Activated T-helper 2 cell treated with anti-CD3 and anti-CD28 coated beads, Interferon-gamma antibody, Interleukin-2, Interleukin-4, amounts not matched to agents 10 μg/mL and 5 μg/mL and 100 μg/mL, durations not matched to agents 14 hours and 24 hours and 36 hours (primary cell): Measurements from ENCODE around the gene DNM1L. TPM values are rescaled to one million over a fixed set of nuclear protein-coding genes. Genes with fewer than 3 reads are reported as not detected.
"Not testable (repeated sequence)": the region's sequence is repeated elsewhere in the genome, so short reads cannot be mapped to it uniquely, and the experiment has no call there.

Experiments
- DNase-seq: peaks from one replicate; pipeline ENCODE4 v3.0.0; 2021; ENCODE audit warnings: low spot score
- H3K27ac Mint-ChIP-seq: one replicate; pipeline ENCODE4 v1.8.0; 2021; ENCODE audit warnings: mixed read lengths
- H3K27me3 Mint-ChIP-seq: one replicate; pipeline ENCODE4 v1.8.0; 2021; ENCODE audit warnings: low read depth, mixed read lengths
- H3K36me3 Mint-ChIP-seq: one replicate; pipeline ENCODE4 v1.8.0; 2021; ENCODE audit warnings: low read depth, mixed read lengths
- H3K4me1 Mint-ChIP-seq: one replicate; pipeline ENCODE4 v1.8.0; 2021; ENCODE audit warnings: low read depth, mixed read lengths
- H3K4me3 Mint-ChIP-seq: one replicate; pipeline ENCODE4 v1.8.0; 2021; ENCODE audit warnings: low read depth, mild to moderate bottlenecking, moderate library complexity, mixed read lengths
- H3K9me3 Mint-ChIP-seq: one replicate; pipeline ENCODE4 v1.8.0; 2021; ENCODE audit warnings: mixed read lengths
- intact Hi-C: fragments of 100-400 bp; cut with micrococcal nuclease; formaldehyde crosslinking; loops from one replicate; pipeline ENCODE4 v1.15.1; 2023
- total RNA-seq: library from RNA; stranded (reverse); gene quantifications from 2 replicates; pipeline ENCODE4 v1.2.3, GENCODE V29; 2022

The DNM1L gene
- total RNA-seq, 1 donor from 2014 or later, result 108 TPM

DNA sequence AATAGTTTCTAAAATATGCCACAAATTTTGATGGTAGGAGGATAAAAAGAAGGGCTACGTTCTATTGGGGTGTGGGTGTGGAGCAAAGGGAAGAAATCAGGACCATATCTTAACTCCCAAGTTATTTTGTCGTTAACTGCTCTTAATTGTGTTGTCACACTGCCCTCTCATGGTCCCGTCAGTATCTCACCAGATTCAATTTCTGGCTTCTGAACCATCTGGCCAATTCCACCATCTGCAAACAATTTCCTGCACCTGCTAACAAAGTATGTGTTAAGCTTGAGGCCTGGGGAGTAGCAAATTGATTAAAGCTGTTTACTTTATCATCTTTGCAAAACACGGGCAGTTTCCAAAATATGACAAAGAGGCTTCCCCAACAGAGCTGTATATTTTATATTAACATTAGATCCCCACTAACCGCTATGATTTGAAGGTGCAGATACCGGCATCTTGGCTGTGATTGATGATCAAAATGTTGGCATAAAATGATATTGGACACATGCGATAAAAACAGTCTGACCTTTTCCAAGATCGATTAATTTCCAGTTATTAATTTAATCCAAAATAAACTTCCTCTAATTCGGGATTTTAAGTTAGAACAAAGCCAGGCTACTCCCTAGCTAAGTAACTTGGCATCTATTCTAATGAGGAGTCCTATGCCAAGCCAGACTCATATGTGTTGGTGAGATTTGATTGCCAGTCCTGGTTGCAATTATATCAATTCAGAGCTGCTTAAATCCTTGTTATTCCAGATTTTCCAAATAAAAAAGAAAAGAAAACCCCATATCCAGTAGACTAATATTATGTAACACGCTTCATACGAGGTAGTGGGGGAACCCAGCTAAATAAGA is 6.9 kb upstream of the DNM1L start:
- H3K27ac Mint-ChIP-seq, result no peak overlapping the region
- intact Hi-C loops, result loop anchor here (1.0 to 10.0 kb wide), 3 partner anchors 217 to 947 kb away; partner anchors contain the start of gene AMN1
- DNase-seq, result no peak
- H3K4me3 Mint-ChIP-seq, result no peak overlapping the region
- H3K4me1 Mint-ChIP-seq, result peaks cover 2% of the 10 kb centered on the region
- peaks cover 2% of the 10 kb centered on the region for H3K27me3 Mint-ChIP-seq
- peaks cover 16% of the 10 kb centered on the region for H3K9me3 Mint-ChIP-seq
- H3K36me3 Mint-ChIP-seq, result no peaks in the 10 kb centered on the region

DNA sequence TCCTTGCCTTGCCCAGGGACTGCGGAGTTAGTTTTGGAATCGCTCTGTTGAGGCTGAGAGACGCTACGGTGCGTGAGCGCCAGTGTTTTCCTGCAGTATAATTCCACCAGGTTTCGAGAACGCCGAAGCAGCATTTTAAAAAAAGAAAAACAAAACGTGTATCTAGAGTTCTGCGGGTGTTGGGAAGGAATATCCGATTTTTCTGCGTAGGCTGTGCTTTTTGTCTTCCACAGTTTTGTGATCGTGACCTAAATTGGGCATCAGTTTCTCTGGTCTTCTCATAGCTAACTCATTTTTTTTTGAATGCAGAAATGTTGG is 778 bp downstream of the DNM1L start:
- intact Hi-C loops, result loop anchor here (1.0 to 10.0 kb wide), 5 partner anchors 27 to 1342 kb away; partner anchors contain the start of genes ALG10, AMN1, ETFBKMT and YARS2
- peaks cover 25% of the 10 kb centered on the region for H3K4me1 Mint-ChIP-seq
- peak overlapping the region; percentile 93 for H3K4me3 Mint-ChIP-seq
- peaks cover 24% of the 10 kb centered on the region for H3K36me3 Mint-ChIP-seq
- H3K27ac Mint-ChIP-seq, result peak overlapping the region; percentile 80
- H3K9me3 Mint-ChIP-seq, result no peaks in the 10 kb centered on the region
- DNase-seq, result no peak
- H3K27me3 Mint-ChIP-seq, result no peaks in the 10 kb centered on the region

DNA sequence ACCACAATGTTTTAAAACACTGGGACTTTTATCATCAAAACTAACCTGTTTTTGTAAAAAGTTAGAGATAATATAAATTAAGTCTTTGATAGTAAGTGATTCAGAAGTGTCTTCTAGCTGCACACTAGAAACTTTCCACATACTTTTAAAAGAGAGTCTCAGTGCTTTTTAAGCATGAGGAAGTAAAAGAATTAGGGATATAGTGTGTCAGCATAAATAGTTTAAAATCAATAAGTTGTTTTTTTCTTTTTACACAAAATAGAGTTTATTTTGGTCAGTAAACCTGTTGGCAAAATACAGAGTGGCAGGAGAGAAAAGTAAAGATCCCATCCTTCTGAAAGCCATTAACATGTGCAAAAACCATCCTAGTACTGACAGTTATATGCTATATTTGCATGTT is 1.7 kb downstream of the DNM1L start:
- Mint-ChIP-seq H3K9me3 (no peaks in the 10 kb centered on the region), H3K27me3 (no peaks in the 10 kb centered on the region), H3K36me3 (peaks cover 33% of the 10 kb centered on the region), H3K27ac (peak overlapping the region; percentile 80), H3K4me3 (peak overlapping the region; percentile 93), H3K4me1 (peaks cover 27% of the 10 kb centered on the region)
- no peak for DNase-seq
- intact Hi-C loops, result no loop called here

DNA sequence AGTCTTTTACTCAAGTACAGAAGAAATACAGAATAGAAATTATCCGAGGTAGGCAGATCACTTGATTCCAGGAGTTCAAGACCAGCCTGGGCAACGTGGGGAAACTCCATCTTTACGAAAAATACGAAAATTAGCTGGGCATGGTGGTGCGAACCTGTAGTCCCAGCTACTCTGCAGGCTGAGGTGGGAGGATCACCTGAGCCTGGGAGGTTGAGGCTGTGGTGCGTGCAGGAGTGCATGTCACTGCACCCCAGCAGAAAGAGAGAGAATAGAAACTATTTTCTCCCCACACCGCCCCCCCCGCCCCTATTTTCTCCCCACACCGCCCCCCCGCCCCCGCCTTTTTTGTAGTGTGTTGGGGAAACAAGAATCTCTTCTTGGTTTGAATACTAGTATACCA is 2.2 kb downstream of the DNM1L start:
- DNase-seq, result no peak
- H3K27me3 Mint-ChIP-seq, result no peaks in the 10 kb centered on the region
- H3K9me3 Mint-ChIP-seq, result no peaks in the 10 kb centered on the region
- peaks cover 36% of the 10 kb centered on the region for H3K36me3 Mint-ChIP-seq
- no peak overlapping the region for H3K27ac Mint-ChIP-seq
- intact Hi-C loops, result no loop called here
- H3K4me1 Mint-ChIP-seq, result peaks cover 28% of the 10 kb centered on the region
- H3K4me3 Mint-ChIP-seq, result peak overlapping the region; percentile 10

DNA sequence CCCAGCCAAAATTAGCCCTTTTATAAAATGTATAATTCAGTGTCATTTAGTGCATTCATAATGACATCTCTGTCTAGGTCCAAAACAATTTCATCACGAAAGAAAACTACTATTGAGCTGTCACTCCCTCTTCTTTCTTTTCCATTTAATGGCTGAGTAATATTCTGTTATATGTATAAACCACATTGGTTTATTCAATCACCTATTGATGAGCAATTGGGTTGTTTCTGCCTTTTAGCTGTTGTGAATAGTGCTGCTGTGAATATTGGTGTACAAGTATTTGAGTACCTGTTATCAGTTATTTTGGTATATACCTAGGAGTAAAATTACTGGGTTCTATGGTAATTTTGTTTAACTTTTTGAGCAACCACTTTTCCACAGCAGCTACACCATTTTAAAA is 7.2 kb downstream of the DNM1L start:
- Mint-ChIP-seq H3K27me3 (no peaks in the 10 kb centered on the region), H3K4me3 (no peak overlapping the region), H3K9me3 (no peaks in the 10 kb centered on the region), H3K4me1 (peaks cover 32% of the 10 kb centered on the region), H3K36me3 (peaks cover 65% of the 10 kb centered on the region), H3K27ac (no peak overlapping the region)
- intact Hi-C loops, result no loop called here
- no peak for DNase-seq

DNA sequence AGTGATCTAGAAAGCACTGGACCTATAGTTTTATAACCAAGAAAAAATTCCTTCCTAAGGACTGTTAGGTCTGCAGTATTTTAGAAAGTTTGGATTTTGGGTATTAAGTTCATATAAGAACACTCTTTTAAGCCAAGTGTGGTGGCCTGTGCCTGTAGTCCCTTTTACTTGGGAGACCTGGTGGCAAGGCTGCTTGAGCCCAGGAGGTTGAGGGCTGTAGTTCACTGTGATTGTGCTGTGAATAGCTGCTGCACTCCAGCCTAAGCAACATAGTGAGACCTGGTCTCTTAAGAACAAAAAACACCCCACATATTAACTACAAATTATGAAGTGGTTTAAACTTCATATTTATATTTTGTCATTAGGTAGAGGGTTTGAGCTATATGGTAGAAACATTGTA is 9.7 kb downstream of the DNM1L start:
- Mint-ChIP-seq H3K4me1 (peaks cover 45% of the 10 kb centered on the region), H3K36me3 (peaks cover 64% of the 10 kb centered on the region), H3K27me3 (no peaks in the 10 kb centered on the region), H3K27ac (peak overlapping the region; percentile 6), H3K9me3 (no peaks in the 10 kb centered on the region), H3K4me3 (no peak overlapping the region)
- intact Hi-C loops, result no loop called here
- no peak for DNase-seq

DNA sequence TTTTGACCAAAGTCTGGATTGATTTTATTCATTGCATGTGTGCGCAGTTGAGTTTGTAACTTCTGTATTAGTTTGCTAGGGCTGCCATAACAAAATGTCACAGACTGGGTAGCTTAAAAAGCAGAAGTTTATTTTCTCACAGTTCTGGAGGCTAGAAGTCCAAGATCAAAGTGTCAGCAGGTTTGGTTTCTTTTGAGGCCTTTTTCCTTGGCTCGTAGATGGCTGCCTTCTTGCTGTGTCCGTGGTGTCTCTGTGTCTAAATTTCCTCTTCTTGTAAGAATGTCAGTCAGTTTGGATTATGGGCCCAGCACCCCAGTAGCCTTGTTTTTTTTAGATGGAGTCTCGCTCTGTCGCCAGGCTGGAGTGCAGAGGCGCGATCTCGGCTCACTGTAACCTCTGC is 11.8 kb downstream of the DNM1L start:
- Mint-ChIP-seq H3K4me3 (no peak overlapping the region), H3K36me3 (peaks cover 67% of the 10 kb centered on the region), H3K4me1 (peaks cover 49% of the 10 kb centered on the region), H3K27ac (no peak overlapping the region), H3K9me3 (peaks cover 15% of the 10 kb centered on the region), H3K27me3 (no peaks in the 10 kb centered on the region)
- DNase-seq, result no peak
- intact Hi-C loops, result no loop called here

DNA sequence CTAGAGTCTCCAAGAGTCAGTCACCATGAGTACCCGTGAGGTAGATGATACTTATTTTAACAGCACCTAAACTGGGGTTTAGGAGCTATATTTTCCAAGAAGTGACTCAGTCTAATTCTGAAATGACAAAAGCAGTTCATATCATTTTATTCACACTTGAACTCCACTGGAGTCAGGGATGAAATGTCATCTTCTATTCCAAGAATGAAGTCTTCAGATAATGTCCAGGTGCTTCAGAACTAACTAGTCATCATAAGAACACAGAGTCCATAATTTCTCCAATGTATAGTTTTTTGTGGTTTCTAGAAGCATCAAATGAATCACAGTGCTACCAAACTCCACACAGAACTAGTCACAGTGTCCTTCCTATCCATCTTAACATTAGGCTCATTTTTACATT is 13.3 kb downstream of the DNM1L start:
- DNase-seq, result no peak
- intact Hi-C loops, result loop anchor here (2.0 kb wide), 1 partner anchor 14 kb away; no protein-coding TSS in a partner anchor
- Mint-ChIP-seq H3K4me1 (peaks cover 51% of the 10 kb centered on the region), H3K4me3 (no peak overlapping the region), H3K27me3 (no peaks in the 10 kb centered on the region), H3K36me3 (peaks cover 60% of the 10 kb centered on the region), H3K9me3 (peaks cover 16% of the 10 kb centered on the region), H3K27ac (peak overlapping the region; percentile 68)

DNA sequence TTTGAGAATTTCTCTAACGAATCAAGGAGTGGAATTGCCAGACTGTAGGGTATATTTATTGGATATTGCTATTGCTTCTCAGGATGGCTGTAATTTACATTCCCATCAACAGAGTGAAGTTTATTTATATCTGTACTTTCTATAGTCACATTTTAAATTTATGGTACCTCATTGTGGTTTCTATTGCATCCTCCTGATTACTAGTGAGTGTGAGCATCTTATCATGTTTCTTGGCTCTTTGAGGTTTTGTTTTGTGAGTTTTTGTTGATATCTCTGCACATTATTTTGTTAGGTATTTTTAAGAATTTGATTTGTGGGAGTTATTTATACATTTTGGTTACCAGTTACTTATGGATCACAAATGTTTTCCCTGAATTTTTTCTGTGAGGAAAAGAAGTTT is 13.9 kb downstream of the DNM1L start:
- no peak overlapping the region for H3K4me3 Mint-ChIP-seq
- no peak for DNase-seq
- peak overlapping the region; percentile 60 for H3K27ac Mint-ChIP-seq
- H3K36me3 Mint-ChIP-seq, result peaks cover 61% of the 10 kb centered on the region
- peaks cover 51% of the 10 kb centered on the region for H3K4me1 Mint-ChIP-seq
- H3K27me3 Mint-ChIP-seq, result no peaks in the 10 kb centered on the region
- peaks cover 16% of the 10 kb centered on the region for H3K9me3 Mint-ChIP-seq
- intact Hi-C loops, result loop anchor here (2.0 kb wide), 1 partner anchor 14 kb away; no protein-coding TSS in a partner anchor

DNA sequence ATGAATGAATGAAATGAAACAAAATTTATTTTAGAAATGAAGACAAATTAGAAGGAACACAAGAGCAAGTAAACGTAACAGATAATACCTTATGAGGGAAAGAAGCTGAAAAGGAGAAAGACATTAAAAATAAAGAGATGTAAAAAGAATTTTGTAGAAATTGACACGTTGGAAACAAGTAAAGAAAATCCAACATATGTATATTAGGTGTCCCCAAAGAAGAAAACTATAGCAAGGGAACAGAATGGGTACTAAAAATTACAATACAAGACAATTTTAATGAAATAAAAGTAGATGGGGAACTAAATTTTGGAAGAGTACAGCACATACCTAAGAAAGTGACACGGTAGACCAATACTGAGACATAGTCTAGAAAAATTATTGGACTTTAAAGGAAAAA is 16.7 kb downstream of the DNM1L start:
- H3K36me3 Mint-ChIP-seq, result peaks cover 41% of the 10 kb centered on the region
- H3K4me3 Mint-ChIP-seq, result no peak overlapping the region
- DNase-seq, result no peak
- H3K27me3 Mint-ChIP-seq, result no peaks in the 10 kb centered on the region
- H3K9me3 Mint-ChIP-seq, result peaks cover 16% of the 10 kb centered on the region
- H3K4me1 Mint-ChIP-seq, result peaks cover 44% of the 10 kb centered on the region
- no peak overlapping the region for H3K27ac Mint-ChIP-seq
- intact Hi-C loops, result no loop called here

DNA sequence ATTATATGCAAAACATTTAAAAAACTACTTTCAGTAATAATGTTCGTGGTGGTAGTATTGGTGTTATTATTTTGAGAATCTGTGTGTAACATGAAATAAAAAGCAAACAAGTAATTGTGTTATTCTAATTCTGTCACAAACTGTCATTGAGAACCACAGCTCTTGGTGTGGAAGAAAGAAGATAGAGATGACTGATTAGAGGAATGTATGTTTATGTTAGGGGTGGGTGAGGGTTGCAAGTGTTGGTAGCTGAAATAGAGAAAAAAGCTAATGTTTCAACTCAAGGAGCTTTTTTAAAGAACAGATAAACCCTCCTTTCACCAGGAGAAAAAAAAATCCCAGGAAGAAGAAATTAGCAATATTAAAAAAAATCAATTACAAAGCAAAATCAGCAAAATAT is 18.3 kb downstream of the DNM1L start:
- H3K4me3 Mint-ChIP-seq, result no peak overlapping the region
- no peaks in the 10 kb centered on the region for H3K27me3 Mint-ChIP-seq
- peaks cover 16% of the 10 kb centered on the region for H3K9me3 Mint-ChIP-seq
- no peak for DNase-seq
- H3K36me3 Mint-ChIP-seq, result peaks cover 41% of the 10 kb centered on the region
- intact Hi-C loops, result no loop called here
- H3K27ac Mint-ChIP-seq, result no peak overlapping the region
- peaks cover 38% of the 10 kb centered on the region for H3K4me1 Mint-ChIP-seq

DNA sequence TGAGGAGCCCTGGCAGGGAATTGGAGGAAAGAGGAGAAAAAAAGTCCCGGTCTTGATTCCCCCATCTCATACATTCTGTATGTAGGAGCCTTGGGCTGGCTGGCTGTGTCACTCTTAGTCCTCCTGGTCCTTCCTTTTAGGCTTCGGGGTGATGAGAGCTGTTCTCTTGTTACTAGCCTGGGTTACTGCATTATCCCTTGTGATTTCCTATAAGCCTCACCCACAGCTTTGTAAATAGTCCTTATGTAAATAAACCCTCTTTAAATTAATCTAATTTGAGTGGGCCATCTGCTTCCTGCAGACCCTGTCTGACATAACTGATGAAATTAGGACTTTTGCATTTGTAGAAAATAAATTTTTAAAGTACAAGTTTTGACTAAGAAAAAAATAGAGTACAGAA is 19.2 kb downstream of the DNM1L start:
- H3K4me3 Mint-ChIP-seq, result no peak overlapping the region
- no peak overlapping the region for H3K27ac Mint-ChIP-seq
- no peak for DNase-seq
- intact Hi-C loops, result no loop called here
- H3K9me3 Mint-ChIP-seq, result peaks cover 16% of the 10 kb centered on the region
- peaks cover 49% of the 10 kb centered on the region for H3K36me3 Mint-ChIP-seq
- H3K4me1 Mint-ChIP-seq, result peaks cover 37% of the 10 kb centered on the region
- no peaks in the 10 kb centered on the region for H3K27me3 Mint-ChIP-seq

DNA sequence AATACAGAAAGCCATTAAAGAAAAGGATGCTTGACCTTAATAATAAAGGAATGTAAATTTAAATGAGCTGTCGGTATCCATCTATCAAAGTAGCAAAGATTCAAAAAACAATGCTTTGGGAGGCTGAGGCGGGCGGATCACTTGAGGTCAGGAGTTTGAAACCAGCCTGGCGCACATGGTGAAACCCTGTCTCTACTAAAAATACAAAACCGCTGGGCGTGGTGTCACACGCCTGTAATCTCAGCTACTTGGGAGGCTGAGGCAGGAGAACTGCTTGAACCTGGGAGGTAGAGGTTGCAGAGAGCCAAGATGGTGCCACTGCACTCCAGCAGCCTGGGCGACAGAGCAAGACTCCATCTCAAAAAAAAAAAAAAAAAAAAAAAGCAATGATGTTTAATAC is 20.3 kb downstream of the DNM1L start:
- Mint-ChIP-seq H3K9me3 (peaks cover 15% of the 10 kb centered on the region), H3K4me1 (peaks cover 33% of the 10 kb centered on the region), H3K36me3 (peaks cover 41% of the 10 kb centered on the region)
- DNase-seq, H3K27me3 Mint-ChIP-seq, intact Hi-C loops, H3K4me3 Mint-ChIP-seq, H3K27ac Mint-ChIP-seq: not testable (repeated sequence)
